ENCODE data around the gene OR4C12. TPM values are rescaled to one million over a fixed set of nuclear protein-coding genes. Genes with fewer than 3 reads are reported as not detected.
"Not testable (repeated sequence)": the region's sequence is repeated elsewhere in the genome, so short reads cannot be mapped to it uniquely, and the experiment has no call there.

Gene OR4C12
- total RNA-seq (2014; rRNA removed; shearing (Covaris generic); ENCODE audit: low replicate concordance), result not detected in 2 replicates

DNA sequence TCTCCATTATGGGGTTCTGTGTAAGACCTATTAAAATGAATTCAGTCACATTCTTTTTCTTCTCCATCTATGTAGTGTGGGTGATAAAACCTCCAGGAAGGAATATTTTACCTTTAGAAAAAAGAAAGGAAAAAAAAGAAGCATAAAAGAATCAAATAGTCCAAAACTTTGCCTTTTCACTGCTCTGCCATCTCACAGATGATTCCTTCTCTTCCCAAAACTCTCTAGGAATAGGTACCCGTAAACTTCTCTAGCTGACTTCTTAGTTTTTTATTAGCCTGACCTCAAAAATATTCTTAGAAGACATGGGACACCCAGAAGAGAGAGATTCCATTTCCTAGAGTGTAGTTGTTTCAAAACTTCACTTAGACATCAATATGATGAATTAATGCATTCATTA lies at the start of gene OR4C12:
Gene OR4C12 (minus strand): TSS at position 101 of the 400 bp plus-strand sequence. CDS start 34 bp downstream, at position 67.
- H3K9ac ChIP-seq (ENCODE audit: low read length); H3K9me3 ChIP-seq (ENCODE audit: low read length); H3K36me3 ChIP-seq (ENCODE audit: insufficient read depth, low read length); H4K20me1 ChIP-seq (ENCODE audit: insufficient read depth, low read depth, low read length); H3K4me1 ChIP-seq (ENCODE audit: low read length); DNase-seq; H2AFZ ChIP-seq (ENCODE audit: low read length); H3K79me2 ChIP-seq (ENCODE audit: low read length); H3K4me3 ChIP-seq (ENCODE audit: low read length); H3K4me2 ChIP-seq (ENCODE audit: low read depth, low read length, poor library complexity, severe bottlenecking); H3K9me2 ChIP-seq (replicated peaks; ENCODE audit: insufficient read depth, low read length); H3K27me3 ChIP-seq (ENCODE audit: low read length); H3K27ac ChIP-seq (ENCODE audit: low read length): not testable (repeated sequence)

DNA sequence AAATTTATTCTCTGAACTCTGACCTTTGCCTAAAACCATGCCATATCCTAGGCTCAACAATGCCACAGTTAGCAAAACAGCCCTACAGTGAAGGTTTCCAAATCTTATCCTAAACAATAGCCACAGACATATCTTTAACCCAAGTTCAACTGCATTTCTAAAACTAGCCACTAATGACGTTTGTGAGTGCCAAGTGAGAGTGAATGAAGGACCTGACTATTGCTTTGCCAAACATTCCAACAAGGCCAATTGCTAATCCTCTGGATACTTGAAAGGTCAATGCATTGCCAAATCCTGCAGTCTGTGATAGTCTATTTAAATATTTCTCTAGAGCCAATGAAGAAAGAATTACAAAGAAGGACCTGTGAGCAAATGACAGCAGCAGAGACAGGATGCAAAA lies 47.9 kb upstream of the OR4C12 start:
- Histone ChIP-seq H3K36me3 (ENCODE audit: insufficient read depth, low read length) (no peaks in the 10 kb centered on the region), H3K27me3 (ENCODE audit: low read length) (no peaks in the 10 kb centered on the region), H4K20me1 (ENCODE audit: insufficient read depth, low read depth, low read length) (no peaks in the 10 kb centered on the region), H2AFZ (ENCODE audit: low read length) (no peak overlapping the region), H3K4me2 (ENCODE audit: low read depth, low read length, poor library complexity, severe bottlenecking) (no peak overlapping the region), H3K79me2 (ENCODE audit: low read length) (no peaks in the 10 kb centered on the region), H3K4me3 (ENCODE audit: low read length) (no peak overlapping the region), H3K27ac (ENCODE audit: low read length) (no peak overlapping the region), H3K9me2 (replicated peaks; ENCODE audit: insufficient read depth, low read length) (no peaks in the 10 kb centered on the region), H3K4me1 (ENCODE audit: low read length) (no peaks in the 10 kb centered on the region), H3K9ac (ENCODE audit: low read length) (no peak overlapping the region), H3K9me3 (ENCODE audit: low read length) (no peaks in the 10 kb centered on the region)
- DNase-seq, result no peak

DNA sequence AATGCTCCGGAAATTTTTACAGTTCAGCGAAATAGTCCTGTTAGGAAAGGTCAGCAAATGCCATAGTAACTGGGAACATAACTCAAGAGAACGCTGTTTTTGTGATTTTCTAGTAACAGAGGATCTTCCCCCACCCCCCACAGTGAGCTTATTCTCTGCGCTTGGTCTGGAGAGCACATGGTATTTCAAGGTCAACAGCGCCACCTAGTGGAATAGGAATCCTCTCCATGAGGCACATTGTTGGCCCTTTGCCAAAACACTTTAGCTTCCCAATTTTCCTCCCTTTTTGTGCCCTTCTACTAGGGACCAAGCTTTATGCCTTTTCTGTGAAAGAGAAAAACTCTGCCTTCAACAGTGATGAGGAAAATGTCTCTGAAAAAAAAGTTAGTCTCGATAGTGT lies 13.2 kb upstream of the OR4C12 start:
- no peak overlapping the region for H3K4me3 ChIP-seq (ENCODE audit: low read length)
- no peaks in the 10 kb centered on the region for H3K9me3 ChIP-seq (ENCODE audit: low read length)
- H4K20me1 ChIP-seq (ENCODE audit: insufficient read depth, low read depth, low read length), result no peaks in the 10 kb centered on the region
- no peaks in the 10 kb centered on the region for H3K9me2 ChIP-seq (replicated peaks; ENCODE audit: insufficient read depth, low read length)
- no peaks in the 10 kb centered on the region for H3K36me3 ChIP-seq (ENCODE audit: insufficient read depth, low read length)
- no peak overlapping the region for H3K27ac ChIP-seq (ENCODE audit: low read length)
- H3K9ac ChIP-seq (ENCODE audit: low read length), result no peak overlapping the region
- H3K27me3 ChIP-seq (ENCODE audit: low read length), result no peaks in the 10 kb centered on the region
- no peak overlapping the region for H2AFZ ChIP-seq (ENCODE audit: low read length)
- no peaks in the 10 kb centered on the region for H3K79me2 ChIP-seq (ENCODE audit: low read length)
- H3K4me2 ChIP-seq (ENCODE audit: low read depth, low read length, poor library complexity, severe bottlenecking), result no peak overlapping the region
- peak; percentile 94 for DNase-seq
- no peaks in the 10 kb centered on the region for H3K4me1 ChIP-seq (ENCODE audit: low read length)

DNA sequence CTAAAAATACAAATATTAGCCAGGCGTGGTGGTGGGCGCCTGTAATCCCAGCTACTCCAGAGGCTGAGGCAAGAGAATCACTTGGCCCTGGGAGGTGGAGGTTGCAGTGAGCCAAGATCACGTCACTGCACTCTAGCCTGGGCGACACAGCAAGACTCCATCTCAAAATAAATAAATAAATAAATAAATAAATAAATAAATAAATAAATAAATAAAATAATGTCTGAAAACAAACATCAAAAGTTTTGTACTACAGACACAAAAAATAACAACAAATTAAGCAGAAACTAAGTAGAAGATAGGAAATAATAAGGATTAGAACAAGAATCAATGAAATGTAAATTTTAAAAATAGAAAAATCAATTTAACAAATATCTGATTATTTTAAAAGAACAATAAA lies 8.9 kb downstream of the OR4C12 start:
- not testable (repeated sequence) for H3K36me3 ChIP-seq (ENCODE audit: insufficient read depth, low read length); H3K4me1 ChIP-seq (ENCODE audit: low read length); H3K4me2 ChIP-seq (ENCODE audit: low read depth, low read length, poor library complexity, severe bottlenecking); H3K27ac ChIP-seq (ENCODE audit: low read length); DNase-seq; H4K20me1 ChIP-seq (ENCODE audit: insufficient read depth, low read depth, low read length); H3K27me3 ChIP-seq (ENCODE audit: low read length); H3K9me3 ChIP-seq (ENCODE audit: low read length); H3K9ac ChIP-seq (ENCODE audit: low read length); H3K79me2 ChIP-seq (ENCODE audit: low read length); H3K9me2 ChIP-seq (replicated peaks; ENCODE audit: insufficient read depth, low read length); H2AFZ ChIP-seq (ENCODE audit: low read length); H3K4me3 ChIP-seq (ENCODE audit: low read length)

DNA sequence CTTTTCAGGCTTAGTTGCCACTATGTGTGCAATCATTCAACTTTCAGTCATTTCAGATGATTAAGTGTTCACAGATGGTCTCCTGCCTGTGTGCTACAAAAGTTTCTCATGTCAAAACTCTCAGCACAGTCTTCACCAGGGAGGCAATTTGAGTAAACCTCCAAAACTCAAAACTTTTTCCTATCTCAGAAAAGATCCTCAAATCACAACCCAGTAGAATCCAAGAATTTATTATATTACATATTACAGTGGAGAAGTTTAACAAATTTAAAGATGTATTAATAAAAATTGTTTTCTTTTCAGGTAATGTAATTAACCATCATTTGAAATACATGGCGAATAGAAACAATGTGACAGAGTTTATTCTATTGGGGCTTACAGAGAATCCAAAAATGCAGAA lies 30.2 kb downstream of the OR4C12 start, which contains the start of gene OR4C13:
Gene OR4C13 (plus strand): TSS at position 301 of the 400 bp plus-strand sequence. CDS start 32 bp downstream, at position 333.
- H3K9me2 ChIP-seq (replicated peaks; ENCODE audit: insufficient read depth, low read length), result no peaks in the 10 kb centered on the region
- H3K36me3 ChIP-seq (ENCODE audit: insufficient read depth, low read length), result no peaks in the 10 kb centered on the region
- H3K79me2 ChIP-seq (ENCODE audit: low read length), result no peaks in the 10 kb centered on the region
- no peak within 1 kb of the TSS for H3K27ac ChIP-seq (ENCODE audit: low read length)
- H4K20me1 ChIP-seq (ENCODE audit: insufficient read depth, low read depth, low read length), result no peaks in the 10 kb centered on the region
- no peak within 1 kb of the TSS for H3K4me3 ChIP-seq (ENCODE audit: low read length)
- no peaks in the 10 kb centered on the region for H3K4me1 ChIP-seq (ENCODE audit: low read length)
- H3K4me2 ChIP-seq (ENCODE audit: low read depth, low read length, poor library complexity, severe bottlenecking), result no peak within 1 kb of the TSS
- DNase-seq, result no peak
- no peaks in the 10 kb centered on the region for H3K9me3 ChIP-seq (ENCODE audit: low read length)
- no peak within 1 kb of the TSS for H3K9ac ChIP-seq (ENCODE audit: low read length)
- H2AFZ ChIP-seq (ENCODE audit: low read length), result no peak within 1 kb of the TSS
- H3K27me3 ChIP-seq (ENCODE audit: low read length), result no peaks in the 10 kb centered on the region

DNA sequence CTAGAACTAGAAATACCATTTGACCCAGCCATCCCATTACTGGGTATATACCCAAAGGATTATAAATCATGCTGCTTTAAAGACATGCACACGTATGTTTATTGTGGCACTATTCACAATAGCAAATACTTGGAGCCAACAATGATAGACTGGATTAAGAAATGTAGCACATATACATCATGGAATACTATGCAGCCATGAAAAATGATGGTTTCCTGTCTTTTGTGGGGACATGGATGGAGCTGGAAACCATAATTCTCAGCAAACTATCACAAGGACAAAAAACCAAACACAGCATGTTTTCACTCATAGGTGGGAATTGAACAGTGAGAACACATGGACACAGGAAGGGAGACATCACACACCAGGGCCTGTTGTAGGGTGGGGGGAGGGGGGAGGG lies 33.6 kb downstream of the OR4C12 start:
- not testable (repeated sequence) for H4K20me1 ChIP-seq (ENCODE audit: insufficient read depth, low read depth, low read length); H2AFZ ChIP-seq (ENCODE audit: low read length); H3K27ac ChIP-seq (ENCODE audit: low read length); DNase-seq; H3K27me3 ChIP-seq (ENCODE audit: low read length); H3K36me3 ChIP-seq (ENCODE audit: insufficient read depth, low read length); H3K4me3 ChIP-seq (ENCODE audit: low read length); H3K79me2 ChIP-seq (ENCODE audit: low read length); H3K4me1 ChIP-seq (ENCODE audit: low read length); H3K9me3 ChIP-seq (ENCODE audit: low read length); H3K4me2 ChIP-seq (ENCODE audit: low read depth, low read length, poor library complexity, severe bottlenecking); H3K9ac ChIP-seq (ENCODE audit: low read length); H3K9me2 ChIP-seq (replicated peaks; ENCODE audit: insufficient read depth, low read length)

Other genes starting within 250 kb of the OR4C12 start
- gene OR4C13, start 30.1 kb downstream of the OR4C12 start, total RNA-seq (2014; rRNA removed; shearing (Covaris generic); ENCODE audit: low replicate concordance), result not detected in 2 replicates
- gene OR4C45, start 50.3 kb upstream of the OR4C12 start, total RNA-seq (2014; rRNA removed; shearing (Covaris generic); ENCODE audit: low replicate concordance), result not detected in 2 replicates